ENCODE results near the gene WDR1.

Gene WDR1

GRCh38 chr4:10083861-10084641 is 32.5 kb downstream of the WDR1 start:
- DNase-seq: peak in 1 of 2 experiments; percentile 12

GRCh38 chr4:10083331-10083771 is 33.2 kb downstream of the WDR1 start:
- peak in 1 of 2 experiments; percentile 16 for DNase-seq

- DNase-seq: peak in 1 of 2 experiments; percentile 16
Observed at GRCh38 chr4:10082459-10083272, 33.9 kb downstream of the WDR1 start.

GRCh38 chr4:10082047-10082446 is 34.6 kb downstream of the WDR1 start:
- peak in 1 of 2 experiments; percentile 16 for DNase-seq

- DNase-seq: peak in 1 of 2 experiments; percentile 5
Observed at GRCh38 chr4:10081218-10081606, 35.4 kb downstream of the WDR1 start.

GRCh38 chr4:10080589-10081217 is 35.9 kb downstream of the WDR1 start:
- peak; percentile 11 to 14 for DNase-seq

- peak in 1 of 2 experiments; percentile 5 for DNase-seq
Observed at GRCh38 chr4:10079912-10080588, 36.5 kb downstream of the WDR1 start.

GRCh38 chr4:10079256-10079655 is 37.3 kb downstream of the WDR1 start:
- DNase-seq: no peak

GRCh38 chr4:10078481-10079233 is 37.9 kb downstream of the WDR1 start:
- DNase-seq: peak; percentile 3 to 14

- peak in 1 of 2 experiments; percentile 14 for DNase-seq
Observed at GRCh38 chr4:10077483-10078335, 38.9 kb downstream of the WDR1 start.

- peak in 1 of 2 experiments; percentile 10 for DNase-seq
Observed at GRCh38 chr4:10077076-10077475, 39.5 kb downstream of the WDR1 start.

GRCh38 chr4:10075953-10076391 is 40.6 kb downstream of the WDR1 start:
- DNase-seq: peak in 1 of 2 experiments; percentile 18

GRCh38 chr4:10075158-10075863 is 41.3 kb downstream of the WDR1 start:
- DNase-seq: peak in 1 of 2 experiments; percentile 13

GRCh38 chr4:10074767-10075105 is 41.9 kb downstream of the WDR1 start:
- DNase-seq: peak; percentile 23 to 26

GRCh38 chr4:10074076-10074766 is 42.4 kb downstream of the WDR1 start:
- peak in 1 of 2 experiments; percentile 0 for DNase-seq

GRCh38 chr4:10072420-10073017 is 44.1 kb downstream of the WDR1 start:
- DNase-seq: peak in 1 of 2 experiments; percentile 15

GRCh38 chr4:10069075-10069642 is 47.4 kb downstream of the WDR1 start:
- peak in 1 of 2 experiments; percentile 13 for DNase-seq

Measured in activated T-cell treated with anti-CD3 and anti-CD28 coated beads, Interleukin-2, amount 50 U/mL, for 48 hours (primary cell).